ENCODE data around the gene NAA50. TPM values are rescaled to one million over a fixed set of nuclear protein-coding genes. Genes with fewer than 3 reads are reported as not detected.

NAA50 gene
- polyA plus RNA-seq, 1 of the 3 experiments (the other 2 are of a cell fraction), result 79.5 TPM

- Histone ChIP-seq H3K36me3 (replicated peaks in 1 of 2; ENCODE audit: control insufficient read depth in 1 of 2, insufficient read depth in 2 of 2, low read length in 1 of 2) (peaks cover 0 to 6% of the 10 kb centered on the region in 2 experiments), H3K27ac (ENCODE audit: low read depth in 2 of 2, low read length in 1 of 2) (no peak overlapping the region), H3K4me3 (ENCODE audit: low read depth in 2 of 2, low read length in 1 of 2) (no peak overlapping the region), H3K27me3 (ENCODE audit: insufficient read depth) (no peaks in the 10 kb centered on the region), H3K79me2 (ENCODE audit: insufficient read depth) (peaks cover 63% of the 10 kb centered on the region), H3K9ac (no peak overlapping the region), H3K9me2 (no peaks in the 10 kb centered on the region), H3K9me3 (no peaks in the 10 kb centered on the region), H3K4me2 (no peak overlapping the region), H2AFZ (ENCODE audit: low read depth) (no peak overlapping the region), H3F3A (replicated peaks; ENCODE audit: insufficient read depth) (no peaks in the 10 kb centered on the region), H3K4me1 (ENCODE audit: control insufficient read depth in 1 of 2, insufficient read depth in 2 of 2, low read depth in 1 of 2, low read length in 1 of 2) (no peaks in the 10 kb centered on the region; a peak in 1 of 4 replicates), H4K20me1 (ENCODE audit: insufficient read depth) (no peaks in the 10 kb centered on the region)
- CTCF ChIA-PET, result no interaction called here
- DNase-seq, result no peak
- no peak for TF ChIP-seq USF2 (IDR thresholded peaks at IDR 0.05; ENCODE audit: borderline replicate concordance, low read depth, low read length)
- TF ChIP-seq TAF1 (IDR thresholded peaks at IDR 0.05; ENCODE audit: borderline replicate concordance, low read depth, low read length), result no peak
- no peak for TF ChIP-seq GATA2 (CRISPR knock-in tag; IDR thresholded peaks at IDR 0.05)
- TF ChIP-seq RCOR1 (IDR thresholded peaks at IDR 0.05; ENCODE audit: low read length), result no peak
- no peak for TF ChIP-seq RAD21 (IDR thresholded peaks at IDR 0.05; ENCODE audit: low read length)
- no peak for TF ChIP-seq EP300 (IDR thresholded peaks at IDR 0.05; ENCODE audit: borderline replicate concordance in 1 of 2, low read depth in 1 of 2, low read length in 1 of 2)
- TF ChIP-seq REST (IDR thresholded peaks at IDR 0.05; ENCODE audit: low read depth, low read length), result no peak
- no peak for TF ChIP-seq FOSL2 (IDR thresholded peaks at IDR 0.05; ENCODE audit: borderline replicate concordance, low read depth)
- TF ChIP-seq NRF1 (IDR thresholded peaks at IDR 0.05; ENCODE audit: low read depth, low read length), result no peak
- no peak for TF ChIP-seq POLR2AphosphoS5 (IDR thresholded peaks at IDR 0.05; ENCODE audit: low read depth, low read length)
- no peak for TF ChIP-seq ZBTB33 (IDR thresholded peaks at IDR 0.05; ENCODE audit: borderline replicate concordance, low read depth)
- TF ChIP-seq YY1 (IDR thresholded peaks at IDR 0.05; ENCODE audit: low read depth), result no peak
- no peak for TF ChIP-seq IRF3 (IDR thresholded peaks at IDR 0.05; ENCODE audit: low read depth, low read length)
- TF ChIP-seq RXRA (IDR thresholded peaks at IDR 0.05; ENCODE audit: borderline replicate concordance, low read depth), result no peak
- TF ChIP-seq FOXJ3 (CRISPR knock-in tag; IDR thresholded peaks at IDR 0.05), result no peak
- TF ChIP-seq PBX3 (IDR thresholded peaks at IDR 0.05), result no peak
- TF ChIP-seq GABPA (IDR thresholded peaks at IDR 0.05; ENCODE audit: low read depth), result no peak
- TF ChIP-seq MXI1 (IDR thresholded peaks at IDR 0.05; ENCODE audit: low read depth, low read length), result no peak
- no peak for TF ChIP-seq NFIC (IDR thresholded peaks at IDR 0.05; ENCODE audit: borderline replicate concordance)
- 98% methylated on average over 3 of the region's 3 CpGs for WGBS (ENCODE audit: low lambda C conversion rate)
- POLR2A ChIA-PET, result no interaction called here
Measured at GRCh38 chr3:113690482-113690881, 55.6 kb downstream of the NAA50 start.
